NCI-H2227 (cell line): Measurements from ENCODE around the gene ARPC4.

ENCODE experiments used
- DNase-seq: peaks from one replicate; lab custom pipeline; 2025; ENCODE audit not compliant: unreplicated experiment; lab: John Stamatoyannopoulos, UW

The ARPC4 gene

GRCh38 chr3:9792405-9793160, at the start of gene ARPC4, which contains the start of gene TADA3:
Gene ARPC4 (plus strand): TSS chr3:9793082. CDS start chr3:9793122, 40 bp downstream.
Gene TADA3 (minus strand): TSS chr3:9792473. CDS start chr3:9791466, 1,007 bp downstream.
- peak; percentile 93 for DNase-seq

GRCh38 chr3:9743548-9743947, 49.3 kb upstream of the ARPC4 start:
- DNase-seq = no peak

GRCh38 chr3:9744162-9744561, 48.7 kb upstream of the ARPC4 start:
- no peak for DNase-seq

DNA sequence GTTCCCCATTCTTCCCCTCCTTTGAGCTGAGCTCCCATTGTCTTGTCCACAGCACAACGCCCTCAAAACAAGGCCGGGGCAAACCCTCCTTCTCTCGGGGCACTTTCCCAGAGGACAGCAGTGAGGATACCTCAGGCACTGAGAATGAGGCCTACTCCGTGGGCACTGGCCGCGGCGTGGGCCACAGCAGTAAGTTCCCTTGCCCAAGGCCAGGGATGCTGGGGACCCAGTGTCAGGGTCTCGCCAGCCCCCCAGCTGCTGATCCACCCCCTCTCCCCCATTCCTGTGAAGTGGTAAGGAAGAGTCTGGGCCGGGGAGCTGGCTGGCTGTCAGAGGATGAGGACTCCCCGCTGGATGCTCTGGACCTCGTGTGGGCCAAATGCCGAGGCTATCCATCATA, 47.4 kb upstream of the ARPC4 start:
- DNase-seq = no peak

DNA sequence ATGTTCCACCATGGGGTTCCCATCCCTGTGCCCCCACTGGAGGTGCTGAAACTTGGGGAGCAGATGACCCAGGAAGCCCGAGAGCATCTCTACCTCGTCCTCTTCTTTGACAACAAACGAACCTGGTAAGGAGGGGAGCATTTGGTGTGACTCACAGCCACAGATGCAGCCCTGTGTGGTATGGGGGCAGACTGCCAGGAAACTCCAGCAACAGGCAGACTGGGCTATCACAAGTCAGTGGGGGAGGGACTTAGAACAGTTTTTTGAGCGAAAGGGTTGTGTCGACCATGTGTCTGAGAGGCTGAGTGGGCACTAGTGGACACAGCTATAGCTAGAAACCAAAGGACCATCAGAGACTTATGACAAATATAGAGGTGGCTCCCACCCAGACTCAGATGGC, 46.6 kb upstream of the ARPC4 start:
- no peak for DNase-seq

- no peak for DNase-seq
Measured at GRCh38 chr3:9747267-9747666, 45.6 kb upstream of the ARPC4 start.

- no peak for DNase-seq
Measured at GRCh38 chr3:9748031-9748430, 44.9 kb upstream of the ARPC4 start.

GRCh38 chr3:9749296-9749644, 43.6 kb upstream of the ARPC4 start:
- no peak for DNase-seq

GRCh38 chr3:9749645-9750555, 43.0 kb upstream of the ARPC4 start, which contains the start of gene OGG1:
Gene OGG1 (plus strand): TSS chr3:9749952. CDS start chr3:9750287, 335 bp downstream.
- peak; percentile 96 for DNase-seq

DNA sequence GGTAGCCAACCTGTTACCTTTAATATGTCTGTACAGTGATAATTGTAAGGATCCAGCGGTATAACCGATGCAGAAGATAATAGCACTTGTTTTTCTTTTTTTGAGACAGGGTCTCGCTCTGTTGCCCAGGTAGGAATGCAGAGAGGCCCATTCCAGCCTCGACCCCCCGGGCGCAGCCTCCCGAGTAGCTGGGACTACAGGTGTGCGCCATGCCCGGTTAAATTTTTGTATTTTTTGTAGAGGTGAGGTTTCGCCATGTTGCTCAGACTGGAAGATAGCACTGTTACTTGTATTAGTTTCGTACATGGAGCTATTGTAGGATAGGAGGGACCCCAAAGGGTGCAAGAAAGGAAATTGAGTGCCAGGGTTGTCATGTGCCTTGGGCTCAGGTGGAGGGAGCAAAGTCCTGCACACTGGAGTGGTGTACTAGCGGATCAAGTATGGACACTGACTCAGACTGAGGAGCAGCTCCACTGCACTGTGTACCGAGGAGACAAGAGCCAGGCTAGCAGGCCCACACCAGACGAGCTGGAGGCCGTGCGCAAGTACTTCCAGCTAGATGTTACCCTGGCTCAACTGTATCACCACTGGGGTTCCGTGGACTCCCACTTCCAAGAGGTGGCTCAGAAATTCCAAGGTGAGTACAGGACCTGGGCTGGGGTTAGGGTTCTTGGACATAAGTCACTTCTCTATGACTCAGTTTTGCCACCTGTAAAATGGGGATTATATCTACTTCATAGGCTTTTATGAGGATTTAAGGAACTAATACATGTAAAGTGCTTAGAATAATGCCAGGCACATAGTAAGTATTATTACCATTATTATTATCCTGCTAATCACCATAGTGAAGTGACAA, 42.1 kb upstream of the ARPC4 start:
- peak; percentile 10 for DNase-seq

DNA sequence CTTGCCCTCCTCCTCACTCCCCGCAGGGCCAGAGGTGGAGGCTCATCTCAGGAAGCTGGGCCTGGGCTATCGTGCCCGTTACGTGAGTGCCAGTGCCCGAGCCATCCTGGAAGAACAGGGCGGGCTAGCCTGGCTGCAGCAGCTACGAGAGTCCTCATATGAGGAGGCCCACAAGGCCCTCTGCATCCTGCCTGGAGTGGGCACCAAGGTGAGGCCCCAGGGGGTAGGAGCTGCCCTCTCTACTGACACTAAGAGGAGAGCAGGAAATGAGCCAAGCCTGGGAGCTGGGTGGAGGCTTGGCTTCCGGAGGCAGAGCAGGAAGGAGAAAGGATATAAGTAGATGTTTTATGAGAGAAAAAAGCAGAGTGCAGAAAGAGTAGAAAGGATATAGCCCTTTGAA, 38.2 kb upstream of the ARPC4 start:
- no peak for DNase-seq

GRCh38 chr3:9757427-9757826, 35.5 kb upstream of the ARPC4 start:
- DNase-seq = no peak

- DNase-seq = no peak
Measured at GRCh38 chr3:9760779-9761505, 31.9 kb upstream of the ARPC4 start.

DNA sequence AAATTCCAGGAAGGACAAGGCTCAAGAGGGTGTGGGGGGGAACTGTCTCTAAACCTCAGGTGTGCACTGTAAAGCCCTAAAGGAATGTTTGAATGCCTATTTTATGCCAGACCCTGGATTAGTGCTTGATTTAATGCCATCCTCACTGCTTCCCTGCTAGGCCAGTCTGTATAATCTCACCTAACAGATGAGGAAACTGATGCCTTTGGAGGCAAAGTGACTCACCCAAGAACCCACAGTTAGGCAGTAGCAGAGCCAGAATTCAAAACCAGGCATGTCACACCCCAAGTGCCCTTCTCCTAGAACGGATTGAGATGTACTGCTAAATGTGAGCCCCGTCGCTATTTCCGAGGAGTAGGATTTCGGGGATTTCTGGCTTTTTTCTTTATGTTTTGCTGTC, 31.0 kb upstream of the ARPC4 start:
- no peak for DNase-seq

DNA sequence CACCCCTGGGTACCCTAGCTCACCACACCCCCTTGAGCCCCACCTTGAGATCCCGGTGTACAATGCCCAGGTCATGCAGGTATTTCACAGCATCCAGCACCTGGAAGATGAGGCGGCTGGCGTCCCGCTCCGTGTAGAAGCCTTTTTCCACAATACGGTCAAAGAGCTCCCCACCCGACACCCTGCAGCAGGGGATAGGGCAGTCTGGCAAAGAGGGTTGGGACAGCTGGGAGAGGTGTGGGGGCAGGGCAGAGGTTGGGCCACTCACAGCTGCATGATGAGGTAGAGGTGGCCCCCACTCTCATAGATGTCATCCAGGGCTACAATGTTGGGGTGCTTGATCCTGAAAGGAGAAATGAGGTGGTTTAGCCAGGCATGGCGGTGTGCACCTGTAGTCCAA, 30.0 kb upstream of the ARPC4 start:
- no peak for DNase-seq

GRCh38 chr3:9765865-9766264, 27.0 kb upstream of the ARPC4 start:
- no peak for DNase-seq

DNA sequence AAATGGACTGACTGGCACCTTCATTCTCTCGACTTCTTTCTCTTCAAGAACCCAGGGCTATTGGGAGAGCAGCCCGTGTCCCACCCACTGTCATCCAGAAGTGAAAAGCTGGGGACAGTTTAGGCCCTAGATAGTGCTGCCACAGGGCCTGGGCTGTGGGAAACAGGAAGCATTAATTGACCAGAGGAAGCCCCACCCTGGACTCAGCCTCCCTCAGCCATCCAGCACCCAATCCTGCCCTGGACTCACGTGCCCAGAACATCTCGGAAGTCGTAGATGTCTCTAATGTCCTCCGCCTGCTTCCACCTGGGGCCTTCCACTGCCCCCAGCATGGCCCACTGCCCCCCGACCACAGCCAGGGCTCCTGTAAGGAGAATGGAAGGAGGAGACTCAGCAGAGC, 25.5 kb upstream of the ARPC4 start:
- no peak for DNase-seq

DNA sequence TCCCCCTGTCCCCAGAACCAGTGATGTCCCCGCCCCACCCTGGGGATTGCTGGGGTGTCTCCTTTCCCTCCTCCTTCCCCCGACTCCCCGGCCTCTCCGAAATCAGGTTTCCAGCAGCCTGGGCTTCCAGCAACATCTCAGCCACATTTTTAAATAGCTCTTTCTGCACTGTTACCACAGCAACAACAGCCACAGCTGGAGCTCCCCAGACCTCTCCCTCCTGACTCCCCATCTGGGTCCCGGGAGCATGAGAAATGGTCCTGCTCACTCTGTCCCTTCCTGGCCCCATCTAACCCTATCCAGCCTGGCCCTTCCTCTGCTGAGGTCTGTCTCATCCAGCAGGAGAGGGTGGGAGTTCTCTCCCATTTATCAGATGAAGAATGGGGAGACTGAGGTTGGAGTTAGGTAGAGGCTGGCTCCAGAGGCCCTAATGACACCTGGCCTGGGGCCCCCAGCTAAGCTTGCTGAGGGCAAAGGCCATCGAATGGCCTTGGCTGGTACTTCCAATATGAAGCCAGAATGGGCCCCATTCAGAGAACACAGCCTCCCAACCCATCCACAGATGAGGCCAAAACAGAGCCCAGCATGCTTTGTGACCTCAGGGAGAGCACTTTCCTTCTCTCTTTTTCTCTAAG, 24.6 kb upstream of the ARPC4 start:
- no peak for DNase-seq

- no peak for DNase-seq
Measured at GRCh38 chr3:9769012-9769411, 23.9 kb upstream of the ARPC4 start.
